DOHH2 (cell line): Measurements from ENCODE around the gene C7orf33.

Source experiments
- H3F3A ChIP-seq: fragments of 200-600 bp; sonication (generic), shearing (Covaris generic); 2 replicates; pipeline ENCODE4 v1.6.0; 2016; ENCODE audit warnings: antibody characterized with exemption, mild to moderate bottlenecking; ENCODE audit not compliant: control insufficient read depth, insufficient read depth
- H3K27ac ChIP-seq: fragments of 200-600 bp; sonication (generic); 2 replicates; pipeline ENCODE4 v1.5.1; 2014; ENCODE audit warnings: low read depth, mild to moderate bottlenecking, low read length, moderate library complexity
- H3K27me3 ChIP-seq: fragments of 200-600 bp; sonication (generic); 2 replicates; pipeline ENCODE4 v1.6.1; 2014; ENCODE audit warnings: mild to moderate bottlenecking, low read length, mixed read lengths; ENCODE audit not compliant: control insufficient read depth
- H3K36me3 ChIP-seq: fragments of 200-600 bp; sonication (generic); 2 replicates; pipeline ENCODE4 v1.6.1; 2014; ENCODE audit warnings: mild to moderate bottlenecking, low read length, moderate library complexity, mixed read lengths; ENCODE audit not compliant: control insufficient read depth
- H3K4me1 ChIP-seq: fragments of 200-600 bp; sonication (generic); 2 replicates; pipeline ENCODE4 v1.6.1; 2014; ENCODE audit warnings: mild to moderate bottlenecking, low read length, mixed read lengths; ENCODE audit not compliant: control insufficient read depth
- H3K4me2 ChIP-seq: fragments of 200-600 bp; sonication (generic); 2 replicates; pipeline ENCODE4 v1.6.0; 2014; ENCODE audit warnings: mild to moderate bottlenecking, low read length, moderate library complexity
- H3K4me3 ChIP-seq: fragments of 200-600 bp; sonication (generic); 2 replicates; pipeline ENCODE4 v1.5.1; 2014; ENCODE audit warnings: mild to moderate bottlenecking, low read length, mixed read lengths
- H3K79me2 ChIP-seq: fragments of 200-600 bp; sonication (generic); 2 replicates; pipeline ENCODE4 v1.6.1; 2014; ENCODE audit warnings: mild to moderate bottlenecking, low read length, mixed read lengths; ENCODE audit not compliant: control insufficient read depth
- H3K9me2 ChIP-seq: fragments of 200-600 bp; sonication (generic); replicated peaks from 2 replicates; pipeline ENCODE4 v1.6.1; 2014; ENCODE audit warnings: mild to moderate bottlenecking, low read length, mixed read lengths; ENCODE audit not compliant: control insufficient read depth
- H3K9me3 ChIP-seq: fragments of 200-600 bp; sonication (generic); 2 replicates; pipeline ENCODE4 v1.6.1; 2014; ENCODE audit warnings: antibody characterized with exemption, low read length, mixed read lengths; ENCODE audit not compliant: control insufficient read depth, insufficient read depth
- H4K20me1 ChIP-seq: fragments of 200-600 bp; sonication (generic); 2 replicates; pipeline ENCODE4 v1.6.0; 2014; ENCODE audit warnings: low read depth, mild to moderate bottlenecking, antibody characterized with exemption, low read length, moderate library complexity; ENCODE audit not compliant: control insufficient read depth, insufficient read depth
- CTCF ChIP-seq: fragments of 200-600 bp; sonication (generic); IDR thresholded peaks from one replicate; pipeline ENCODE4 v1.5.1; 2014; ENCODE audit warnings: antibody characterized with exemption, mild to moderate bottlenecking, low read depth, low read length; ENCODE audit not compliant: poor library complexity, severe bottlenecking
- EZH2phosphoT487 ChIP-seq: fragments of 200-600 bp; sonication (generic); IDR thresholded peaks from 2 replicates; pipeline ENCODE4 v1.6.1; 2017; ENCODE audit warnings: borderline replicate concordance, mild to moderate bottlenecking, antibody characterized with exemption, low read length, moderate library complexity, mixed read lengths

The C7orf33 gene, protein sequence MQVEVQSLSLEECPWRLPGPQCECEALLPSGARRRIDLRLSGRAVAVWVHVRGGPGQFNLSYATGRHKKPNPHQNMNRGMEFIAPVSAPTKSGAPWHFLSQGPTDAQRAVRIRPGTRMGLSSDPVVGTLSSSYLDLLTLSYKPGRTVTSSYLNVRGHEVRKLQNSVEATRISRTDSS

GRCh38 chr7:148590471-148590870, at the start of gene C7orf33:
Gene C7orf33 (plus strand): TSS chr7:148590766. CDS start chr7:148590926, 160 bp downstream.
- no peak within 1 kb of the TSS for H3K27ac ChIP-seq
- H3K4me3 ChIP-seq = no peak within 1 kb of the TSS

DNA sequence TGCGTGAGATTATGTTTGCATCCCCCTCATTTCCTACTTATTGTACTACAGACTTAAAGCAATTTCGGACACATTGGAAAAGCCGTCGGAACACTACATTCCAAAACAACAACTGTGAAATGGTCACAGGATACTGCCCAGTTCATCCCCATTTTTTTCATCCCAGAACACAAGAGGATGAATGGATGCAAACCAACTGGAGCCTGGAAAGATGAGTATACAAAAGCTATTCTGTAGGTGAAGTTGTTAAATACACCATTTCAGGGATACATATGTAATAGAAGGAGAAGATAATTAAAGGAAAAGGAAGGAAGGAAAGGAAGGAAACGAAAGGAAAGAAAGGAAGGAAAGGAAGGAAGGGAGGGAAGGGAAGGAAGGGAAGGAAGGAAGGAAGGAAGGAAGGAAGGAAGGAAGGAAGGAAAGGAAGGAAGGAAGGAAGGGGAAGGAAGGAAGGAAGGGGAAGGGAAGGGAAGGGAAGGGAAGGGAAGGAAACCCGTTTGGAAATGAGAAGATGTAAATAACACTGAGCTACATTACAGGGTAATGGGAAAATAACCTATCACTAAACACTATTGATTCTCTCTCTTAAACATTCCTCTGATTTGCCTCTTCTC, 48.6 kb upstream of the C7orf33 start:
- no peaks in the 10 kb centered on the region for H3K4me1 ChIP-seq
- H4K20me1 ChIP-seq = no peaks in the 10 kb centered on the region
- no peaks in the 10 kb centered on the region for H3K36me3 ChIP-seq
- H3K4me3 ChIP-seq = no peak overlapping the region
- TF ChIP-seq EZH2phosphoT487 = no peak
- TF ChIP-seq CTCF = no peak
- no peak overlapping the region for H3K4me2 ChIP-seq
- no peaks in the 10 kb centered on the region for H3F3A ChIP-seq
- no peaks in the 10 kb centered on the region for H3K79me2 ChIP-seq
- H3K27me3 ChIP-seq = no peaks in the 10 kb centered on the region
- H3K9me3 ChIP-seq = no peaks in the 10 kb centered on the region
- H3K27ac ChIP-seq = no peak overlapping the region
- no peaks in the 10 kb centered on the region for H3K9me2 ChIP-seq

More at GRCh38 chr7:148590471-148590870, at the start of gene C7orf33:
- no peak within 1 kb of the TSS for H3K4me2 ChIP-seq
- no peaks in the 10 kb centered on the region for H4K20me1 ChIP-seq
- no peak for TF ChIP-seq EZH2phosphoT487
- no peak for TF ChIP-seq CTCF
- H3K9me2 ChIP-seq = no peaks in the 10 kb centered on the region
- no peaks in the 10 kb centered on the region for H3K79me2 ChIP-seq
- no peaks in the 10 kb centered on the region for H3F3A ChIP-seq
- no peaks in the 10 kb centered on the region for H3K36me3 ChIP-seq
- H3K27me3 ChIP-seq = peaks cover 37% of the 10 kb centered on the region
- no peaks in the 10 kb centered on the region for H3K4me1 ChIP-seq
- no peaks in the 10 kb centered on the region for H3K9me3 ChIP-seq

- H3K27me3 ChIP-seq = no peaks in the 10 kb centered on the region
- no peak overlapping the region for H3K27ac ChIP-seq
- no peaks in the 10 kb centered on the region for H3K79me2 ChIP-seq
These were observed 47.3 kb upstream of the C7orf33 start for GRCh38 chr7:148543302-148543701.

More at GRCh38 chr7:148543302-148543701, 47.3 kb upstream of the C7orf33 start:
- H3K9me3 ChIP-seq = no peaks in the 10 kb centered on the region
- H3K36me3 ChIP-seq = no peaks in the 10 kb centered on the region
- no peaks in the 10 kb centered on the region for H4K20me1 ChIP-seq
- no peaks in the 10 kb centered on the region for H3K4me1 ChIP-seq
- H3K9me2 ChIP-seq = no peaks in the 10 kb centered on the region
- no peaks in the 10 kb centered on the region for H3F3A ChIP-seq
- no peak overlapping the region for H3K4me2 ChIP-seq
- TF ChIP-seq CTCF (no peak), EZH2phosphoT487 (no peak)
- H3K4me3 ChIP-seq = no peak overlapping the region
